MM.1S (cell line): Measurements from ENCODE around the gene KCNK5.

Source experiments
- DNase-seq: peaks from one replicate; pipeline ENCODE4 v3.0.0-alpha.2; 2015
- H2AFZ ChIP-seq: fragments of 300-600 bp; sonication (generic); 2 replicates; pipeline ENCODE4 v1.6.0; 2016; ENCODE audit warnings: antibody characterized with exemption, low read length
- H3F3A ChIP-seq: fragments of 300-600 bp; sonication (generic); 2 replicates; pipeline ENCODE4 v1.6.1; 2016; ENCODE audit warnings: mild to moderate bottlenecking, antibody characterized with exemption, low read length, moderate library complexity, mixed read lengths; ENCODE audit not compliant: insufficient read depth
- H3K27ac ChIP-seq: fragments of 300-600 bp; sonication (generic); 2 replicates; pipeline ENCODE4 v1.5.1; 2016; ENCODE audit warnings: mild to moderate bottlenecking, low read length
- H3K27me3 ChIP-seq: fragments of 300-600 bp; sonication (generic); replicated peaks from 2 replicates; pipeline ENCODE4 v1.6.0; 2016; ENCODE audit warnings: low read length; ENCODE audit not compliant: insufficient read depth
- H3K36me3 ChIP-seq: fragments of 300-600 bp; sonication (generic); replicated peaks from 2 replicates; pipeline ENCODE4 v1.6.1; 2016; ENCODE audit warnings: mild to moderate bottlenecking, low read length, mixed read lengths; ENCODE audit not compliant: insufficient read depth
- H3K4me1 ChIP-seq: fragments of 300-600 bp; sonication (generic); 2 replicates; pipeline ENCODE4 v1.6.1; 2016; ENCODE audit warnings: low read length, mixed read lengths
- H3K4me2 ChIP-seq: fragments of 300-600 bp; sonication (generic); 2 replicates; pipeline ENCODE4 v1.6.0; 2016; ENCODE audit warnings: low read depth, low read length
- H3K4me3 ChIP-seq: fragments of 300-600 bp; sonication (generic); 2 replicates; pipeline ENCODE4 v1.5.1; 2016; ENCODE audit warnings: low read length, mixed read lengths
- H3K79me2 ChIP-seq: fragments of 300-600 bp; sonication (generic); 2 replicates; pipeline ENCODE4 v1.6.1; 2016; ENCODE audit warnings: mixed run types, low read length, mixed read lengths
- H3K9ac ChIP-seq: fragments of 300-600 bp; sonication (generic); 2 replicates; pipeline ENCODE4 v1.6.1; 2016; ENCODE audit warnings: low read length, mixed read lengths
- H3K9me2 ChIP-seq: fragments of 300-600 bp; sonication (generic); replicated peaks from 2 replicates; pipeline ENCODE4 v1.6.1; 2016; ENCODE audit warnings: mild to moderate bottlenecking, low read length, mixed read lengths; ENCODE audit not compliant: insufficient read depth
- H3K9me3 ChIP-seq: fragments of 300-600 bp; sonication (generic); replicated peaks from 2 replicates; pipeline ENCODE4 v1.6.1; 2016; ENCODE audit warnings: mild to moderate bottlenecking, low read length, mixed read lengths; ENCODE audit not compliant: insufficient read depth
- H4K20me1 ChIP-seq: fragments of 300-600 bp; sonication (generic); 2 replicates; pipeline ENCODE4 v1.6.1; 2016; ENCODE audit warnings: mild to moderate bottlenecking, low read length, moderate library complexity, mixed read lengths; ENCODE audit not compliant: insufficient read depth
- EZH2 ChIP-seq: fragments of 300-600 bp; sonication (generic); optimal IDR thresholded peaks from 2 replicates; pipeline ENCODE3; 2017; ENCODE audit warnings: low read depth, mild to moderate bottlenecking, antibody characterized with exemption, low read length, mixed read lengths
- EZH2phosphoT487 ChIP-seq: fragments of 300-600 bp; sonication (generic); IDR thresholded peaks from 2 replicates; pipeline ENCODE4 v1.6.1; 2018; ENCODE audit warnings: antibody characterized with exemption, low read length
- TF ChIP-seq, protein P1 (sequence below): fragments of 300-600 bp; sonication (generic); IDR thresholded peaks from 2 replicates; pipeline ENCODE4 v1.5.1; 2016; ENCODE audit warnings: antibody characterized with exemption, low read length, mixed read lengths

The KCNK5 gene

DNA sequence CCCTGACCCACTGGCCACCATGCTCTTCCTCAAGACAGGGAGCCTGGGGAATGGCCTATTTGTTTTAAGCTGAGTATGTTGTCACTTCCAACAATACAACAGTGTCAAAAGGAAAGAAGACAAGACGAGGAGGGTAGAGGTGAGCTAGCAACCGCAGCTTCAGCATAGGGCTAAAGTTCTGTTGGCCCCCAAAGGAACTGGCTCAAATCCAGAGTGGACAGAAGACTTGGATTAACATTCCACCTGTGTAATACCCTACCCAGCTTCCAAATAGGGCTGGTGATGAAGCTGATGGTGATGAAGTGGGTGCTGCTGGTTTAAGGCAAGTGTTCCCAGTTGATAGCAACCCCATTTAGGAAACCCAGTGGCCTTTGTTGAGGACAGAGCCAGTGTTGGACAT lies 31.7 kb upstream of the KCNK5 start:
- Histone ChIP-seq H3K4me1 (no peaks in the 10 kb centered on the region), H3K36me3 (no peaks in the 10 kb centered on the region), H2AFZ (no peak overlapping the region), H3K27me3 (no peaks in the 10 kb centered on the region), H3F3A (no peaks in the 10 kb centered on the region), H3K9me2 (no peaks in the 10 kb centered on the region), H3K9me3 (no peaks in the 10 kb centered on the region), H4K20me1 (no peaks in the 10 kb centered on the region), H3K27ac (no peak overlapping the region), H3K4me3 (no peak overlapping the region), H3K79me2 (no peaks in the 10 kb centered on the region), H3K4me2 (no peak overlapping the region), H3K9ac (no peak overlapping the region)
- TF ChIP-seq EZH2: no peak
- no peak for TF ChIP-seq EZH2phosphoT487
- TF ChIP-seq, protein P1, sequence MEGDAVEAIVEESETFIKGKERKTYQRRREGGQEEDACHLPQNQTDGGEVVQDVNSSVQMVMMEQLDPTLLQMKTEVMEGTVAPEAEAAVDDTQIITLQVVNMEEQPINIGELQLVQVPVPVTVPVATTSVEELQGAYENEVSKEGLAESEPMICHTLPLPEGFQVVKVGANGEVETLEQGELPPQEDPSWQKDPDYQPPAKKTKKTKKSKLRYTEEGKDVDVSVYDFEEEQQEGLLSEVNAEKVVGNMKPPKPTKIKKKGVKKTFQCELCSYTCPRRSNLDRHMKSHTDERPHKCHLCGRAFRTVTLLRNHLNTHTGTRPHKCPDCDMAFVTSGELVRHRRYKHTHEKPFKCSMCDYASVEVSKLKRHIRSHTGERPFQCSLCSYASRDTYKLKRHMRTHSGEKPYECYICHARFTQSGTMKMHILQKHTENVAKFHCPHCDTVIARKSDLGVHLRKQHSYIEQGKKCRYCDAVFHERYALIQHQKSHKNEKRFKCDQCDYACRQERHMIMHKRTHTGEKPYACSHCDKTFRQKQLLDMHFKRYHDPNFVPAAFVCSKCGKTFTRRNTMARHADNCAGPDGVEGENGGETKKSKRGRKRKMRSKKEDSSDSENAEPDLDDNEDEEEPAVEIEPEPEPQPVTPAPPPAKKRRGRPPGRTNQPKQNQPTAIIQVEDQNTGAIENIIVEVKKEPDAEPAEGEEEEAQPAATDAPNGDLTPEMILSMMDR: no peak
- DNase-seq: no peak

DNA sequence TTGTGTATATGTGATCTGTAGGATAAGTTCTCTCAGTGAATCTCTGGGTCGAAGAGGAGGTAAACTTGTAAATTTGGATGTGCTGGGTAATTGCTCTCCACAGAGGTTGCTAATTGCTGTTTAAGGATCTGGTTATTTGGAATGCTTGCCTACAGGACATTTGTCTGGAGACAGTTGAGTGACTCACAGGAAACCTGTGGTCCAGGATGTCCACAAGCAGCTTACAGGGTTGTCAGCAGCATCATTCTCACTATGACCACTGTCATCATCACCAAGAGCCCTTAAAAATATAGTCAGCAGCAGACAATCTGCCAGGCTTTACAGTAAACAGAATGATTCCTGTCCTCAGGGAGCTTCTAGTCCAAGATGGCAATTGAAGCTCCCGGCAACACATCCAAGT lies 31.2 kb upstream of the KCNK5 start:
- H3K9me2 ChIP-seq: no peaks in the 10 kb centered on the region
- H3K4me1 ChIP-seq: no peaks in the 10 kb centered on the region
- no peak overlapping the region for H3K27ac ChIP-seq
- DNase-seq: no peak
- no peak overlapping the region for H3K4me2 ChIP-seq
- H2AFZ ChIP-seq: no peak overlapping the region
- H3K4me3 ChIP-seq: no peak overlapping the region
- no peak overlapping the region for H3K9ac ChIP-seq
- no peaks in the 10 kb centered on the region for H3K36me3 ChIP-seq
- H3K79me2 ChIP-seq: no peaks in the 10 kb centered on the region
- H3K9me3 ChIP-seq: no peaks in the 10 kb centered on the region
- no peaks in the 10 kb centered on the region for H3K27me3 ChIP-seq
- no peaks in the 10 kb centered on the region for H3F3A ChIP-seq
- H4K20me1 ChIP-seq: no peaks in the 10 kb centered on the region
- TF ChIP-seq, protein P1: no peak

DNA sequence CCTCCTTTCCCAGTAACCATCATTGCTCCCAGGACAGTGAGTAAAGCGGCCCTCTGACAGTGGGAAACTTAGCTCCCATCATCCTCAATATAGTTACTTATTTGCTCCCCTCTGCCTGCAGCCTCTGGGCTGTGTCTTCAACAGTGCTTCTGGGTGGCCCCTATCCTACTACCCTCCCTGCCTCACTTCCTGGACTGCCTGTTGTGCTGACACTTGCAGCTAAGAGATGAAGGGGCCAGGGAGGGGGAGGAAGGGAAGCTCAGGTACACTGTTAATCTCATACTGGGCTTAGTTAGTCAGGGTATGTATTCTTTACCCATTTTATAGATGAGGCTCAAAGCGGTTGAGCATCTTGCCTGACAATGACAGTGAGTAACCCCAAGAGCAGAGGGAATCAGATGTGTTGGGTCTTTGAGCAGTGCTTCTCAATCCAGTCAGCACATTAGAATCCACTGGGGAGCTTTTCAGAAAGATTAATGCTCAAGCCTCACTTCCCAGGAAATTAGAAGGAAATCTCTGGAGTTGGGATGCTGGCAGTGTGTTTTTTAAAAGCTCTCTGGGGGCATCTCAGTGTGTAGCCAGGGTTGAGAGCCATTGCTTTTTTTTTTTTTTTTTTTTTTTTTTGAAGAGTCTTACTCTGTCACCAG lies 27.1 kb upstream of the KCNK5 start:
- Histone ChIP-seq H2AFZ (no peak overlapping the region), H3K4me1 (no peaks in the 10 kb centered on the region), H3K36me3 (no peaks in the 10 kb centered on the region), H3F3A (no peaks in the 10 kb centered on the region), H3K4me3 (no peak overlapping the region), H3K9ac (no peak overlapping the region), H3K27ac (no peak overlapping the region), H3K27me3 (no peaks in the 10 kb centered on the region), H3K9me3 (no peaks in the 10 kb centered on the region), H3K4me2 (no peak overlapping the region), H3K9me2 (no peaks in the 10 kb centered on the region), H4K20me1 (no peaks in the 10 kb centered on the region), H3K79me2 (no peaks in the 10 kb centered on the region)
- TF ChIP-seq EZH2phosphoT487: no peak
- TF ChIP-seq, protein P1: no peak
- no peak for TF ChIP-seq EZH2
- no peak for DNase-seq
